DMS 273 treated with DMSO at 0.1 percent for 48 hours (cell line): ENCODE results near the gene EYS.

ENCODE experiments used
- DNase-seq: peaks from one replicate; lab custom pipeline; 2025; lab: John Stamatoyannopoulos, UW

Gene EYS

GRCh38 chr6:64721865-64722264 lies 985.2 kb downstream of the EYS start:
- DNase-seq = no peak

DNA sequence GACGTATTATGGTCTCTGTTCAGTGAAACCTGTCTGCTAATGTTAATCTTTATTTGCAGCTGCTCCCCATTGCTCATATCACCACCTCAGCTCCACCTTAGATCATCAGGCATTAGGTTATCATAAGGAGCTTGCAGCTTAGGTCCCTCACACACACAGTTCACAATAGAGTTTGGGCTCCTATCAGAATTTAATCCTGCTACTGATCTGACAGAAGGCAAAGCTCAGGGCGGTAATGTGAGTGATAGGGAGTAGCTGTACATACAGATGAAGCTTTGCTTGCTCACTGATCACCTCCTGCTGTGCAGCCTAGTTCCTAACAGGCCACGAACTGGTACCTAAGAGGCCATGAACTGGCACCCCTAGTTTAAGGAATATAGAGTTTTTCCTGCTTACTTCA lies 989.7 kb downstream of the EYS start:
- no peak for DNase-seq

DNA sequence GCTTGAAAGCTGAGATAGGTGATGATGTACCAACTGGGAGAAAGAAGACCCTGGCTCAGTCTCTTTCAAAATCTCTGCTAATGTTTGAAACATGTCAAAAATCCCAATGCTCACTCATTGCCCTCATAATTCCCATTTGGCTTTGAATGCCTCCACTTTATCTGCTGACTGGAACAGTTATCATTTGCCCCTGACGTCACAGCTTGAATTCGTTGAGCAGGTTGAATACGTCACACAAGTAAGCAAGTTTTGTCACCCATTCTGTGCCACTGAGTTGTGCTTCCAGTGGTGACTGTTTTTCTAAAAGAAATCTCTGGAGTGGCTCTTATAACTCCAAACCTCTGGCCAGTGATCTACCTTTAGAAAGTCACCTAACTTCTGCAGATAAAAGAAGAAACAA lies 991.4 kb downstream of the EYS start:
- no peak for DNase-seq

DNA sequence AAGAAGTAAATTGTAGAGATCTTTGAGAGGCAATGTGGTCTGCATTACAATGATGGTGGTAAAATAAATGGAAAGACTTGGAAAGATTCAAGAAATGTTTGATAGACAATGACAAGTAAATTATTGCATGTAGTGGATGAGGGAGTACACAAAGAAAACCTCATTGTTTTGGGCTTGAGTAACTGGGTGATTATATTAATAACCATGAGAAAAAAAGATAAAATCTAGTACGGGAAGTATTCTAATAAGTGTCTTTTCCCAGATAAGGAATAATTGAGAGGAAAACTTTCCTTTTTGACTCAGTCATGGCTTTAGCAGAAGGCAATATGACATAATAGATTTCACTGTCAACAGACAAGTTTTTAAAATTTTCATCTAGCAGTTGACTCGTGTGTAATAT lies 993.0 kb downstream of the EYS start:
- DNase-seq = no peak

DNA sequence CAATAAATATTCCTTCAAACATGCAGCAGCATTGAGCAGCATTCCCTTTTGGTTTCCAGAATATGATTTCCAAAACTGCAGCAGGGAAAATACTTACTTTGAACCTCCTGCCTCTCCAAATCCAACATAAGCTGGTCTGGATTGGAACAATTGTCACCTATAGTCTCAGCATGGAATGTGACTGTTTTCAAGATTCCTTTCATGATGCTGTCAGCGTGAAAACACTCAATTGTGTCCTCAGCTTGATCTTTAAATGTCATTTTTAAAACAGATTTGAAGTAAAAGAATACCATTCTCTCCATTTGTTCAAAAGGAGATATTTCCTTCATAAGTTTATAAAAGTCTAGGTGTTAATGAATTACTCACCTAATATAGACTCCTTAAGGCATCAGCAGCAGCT lies 993.9 kb downstream of the EYS start:
- DNase-seq = no peak

- DNase-seq = no peak
These were observed 994.4 kb downstream of the EYS start for GRCh38 chr6:64712606-64713005.

DNA sequence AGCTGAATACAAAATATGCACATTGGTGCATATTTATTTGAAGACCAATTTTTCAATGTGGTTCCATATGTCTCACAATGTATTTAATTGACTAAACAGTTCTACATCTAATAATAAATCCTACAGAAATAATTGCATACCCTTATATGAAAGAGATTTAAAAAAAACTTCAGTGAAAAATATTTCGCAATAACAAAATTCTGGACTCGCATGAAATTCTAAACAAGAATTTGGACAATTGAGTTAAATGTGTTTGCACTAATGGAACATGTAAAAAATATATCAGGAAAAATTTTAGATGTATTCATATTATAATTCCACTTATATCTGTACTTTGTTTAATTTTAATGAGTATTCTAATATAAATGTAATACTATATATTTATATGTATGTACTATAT lies 1003.1 kb downstream of the EYS start:
- no peak for DNase-seq

GRCh38 chr6:64696053-64696452 lies 1011.0 kb downstream of the EYS start:
- no peak for DNase-seq

DNA sequence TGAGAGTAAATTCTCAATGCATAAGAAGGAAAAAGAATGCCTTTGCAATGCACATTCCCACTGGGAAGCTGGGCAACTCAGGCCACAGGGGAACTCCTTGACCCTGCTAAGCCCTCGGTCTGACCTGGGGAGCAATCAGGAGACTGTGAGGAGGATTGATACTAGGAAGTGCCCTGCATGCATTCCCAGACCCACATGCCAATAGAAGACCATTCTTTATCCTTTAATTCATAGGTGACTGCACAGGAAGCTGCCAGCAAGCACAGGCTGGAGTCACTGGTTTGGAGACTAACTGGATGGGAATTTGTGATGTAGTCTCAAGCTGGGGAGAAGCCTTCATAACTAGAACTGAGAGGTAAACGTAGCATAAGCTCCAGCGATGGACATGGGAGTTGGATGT lies 1012.7 kb downstream of the EYS start:
- DNase-seq = no peak

GRCh38 chr6:64691064-64691463 lies 1016.0 kb downstream of the EYS start:
- no peak for DNase-seq

DNA sequence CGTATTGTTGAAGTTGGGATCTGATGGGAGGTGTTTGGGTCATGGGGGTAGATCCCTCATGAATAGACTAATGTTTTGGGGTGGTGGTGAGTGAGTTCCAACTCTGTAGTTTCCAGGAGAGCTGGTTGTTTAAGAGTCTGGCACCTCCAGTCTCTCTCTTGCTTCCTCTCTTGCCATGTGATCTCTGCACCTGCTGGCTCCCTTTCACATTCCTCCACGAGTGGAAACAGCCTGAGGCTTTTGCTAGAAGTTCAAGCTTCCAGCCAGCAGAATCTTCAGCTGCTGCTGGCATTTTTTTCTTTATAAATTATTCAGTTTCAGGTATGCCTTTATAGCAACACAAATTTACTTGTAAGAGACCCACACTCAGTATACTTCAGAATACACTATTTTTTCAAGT lies 1021.6 kb downstream of the EYS start:
- DNase-seq = no peak

DNA sequence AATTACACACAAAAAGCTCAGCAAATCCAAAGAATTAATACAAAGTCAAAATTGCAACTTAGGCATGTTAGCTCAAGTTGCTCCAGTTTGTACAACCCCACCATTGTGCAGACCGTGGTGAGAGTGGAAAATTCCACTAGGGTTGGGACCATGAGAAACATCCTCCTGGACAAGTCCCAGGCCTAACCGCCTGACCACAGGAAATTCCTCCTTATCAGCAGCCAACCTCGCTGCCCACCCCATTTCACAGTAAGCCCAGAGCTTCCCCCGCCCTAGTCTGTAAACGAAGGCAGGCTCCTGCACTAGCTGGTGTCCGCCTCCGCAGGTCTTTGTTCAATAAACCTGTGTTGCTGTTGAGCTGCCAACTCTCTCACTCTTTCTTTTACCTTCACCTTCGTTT lies 1023.3 kb downstream of the EYS start:
- no peak for DNase-seq

- no peak for DNase-seq
These were observed 1025.4 kb downstream of the EYS start for GRCh38 chr6:64681416-64682160.

DNA sequence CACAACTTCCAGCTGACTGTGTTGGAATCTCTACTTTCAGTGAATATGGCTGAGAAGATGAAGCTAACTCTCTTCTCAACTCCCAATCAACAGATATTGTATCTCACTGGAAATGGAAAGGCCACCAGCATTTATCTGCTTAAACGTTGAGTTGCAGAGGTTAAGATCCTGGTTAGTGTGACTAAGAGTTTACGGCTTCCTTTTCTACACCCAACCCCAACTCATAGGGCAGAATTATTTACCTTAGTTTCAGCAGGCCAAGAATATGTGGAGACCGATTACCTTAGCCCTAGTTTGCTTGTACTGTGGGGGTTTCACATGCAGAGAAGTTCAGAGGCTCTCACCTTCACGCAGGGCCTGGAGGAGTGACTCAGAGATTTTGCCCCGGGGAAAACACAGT lies 1026.6 kb downstream of the EYS start:
- DNase-seq = no peak

DNA sequence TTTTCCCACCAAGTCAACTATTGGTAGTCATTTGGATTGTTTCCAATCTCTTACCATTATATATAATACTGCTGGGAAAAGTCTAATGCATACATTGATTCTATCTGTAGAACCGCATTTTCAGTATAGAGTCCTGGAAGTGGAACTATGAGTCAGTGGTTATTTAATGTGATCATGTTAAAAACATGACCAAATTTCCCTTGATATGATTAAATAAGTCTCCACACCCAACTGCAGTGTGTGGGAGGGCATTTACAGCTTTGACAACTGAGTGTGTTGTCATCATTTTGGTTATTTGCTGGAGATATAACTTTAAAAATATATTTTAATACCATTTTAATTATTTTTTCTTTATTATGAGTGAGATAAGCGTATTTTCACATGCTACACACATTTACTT lies 1027.6 kb downstream of the EYS start:
- DNase-seq = no peak

DNA sequence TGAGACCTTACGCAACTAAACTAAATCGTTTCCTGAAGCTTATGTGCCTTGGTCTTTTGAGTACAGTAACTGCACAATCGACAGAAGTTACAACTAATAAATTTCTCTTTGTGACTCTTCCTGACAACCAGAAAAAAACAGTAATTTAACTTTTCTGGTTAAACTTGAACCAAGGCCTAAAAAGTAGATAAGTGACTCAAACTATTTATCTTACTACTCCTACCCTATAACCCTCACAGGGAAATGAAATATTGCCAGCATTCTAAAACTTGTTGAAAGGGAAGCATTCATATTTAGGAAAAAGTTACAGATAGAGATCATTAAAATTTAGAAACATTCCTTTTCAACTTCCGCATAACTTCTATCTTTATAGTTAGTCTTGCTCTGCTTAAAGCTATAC lies 1034.4 kb downstream of the EYS start:
- no peak for DNase-seq

DNA sequence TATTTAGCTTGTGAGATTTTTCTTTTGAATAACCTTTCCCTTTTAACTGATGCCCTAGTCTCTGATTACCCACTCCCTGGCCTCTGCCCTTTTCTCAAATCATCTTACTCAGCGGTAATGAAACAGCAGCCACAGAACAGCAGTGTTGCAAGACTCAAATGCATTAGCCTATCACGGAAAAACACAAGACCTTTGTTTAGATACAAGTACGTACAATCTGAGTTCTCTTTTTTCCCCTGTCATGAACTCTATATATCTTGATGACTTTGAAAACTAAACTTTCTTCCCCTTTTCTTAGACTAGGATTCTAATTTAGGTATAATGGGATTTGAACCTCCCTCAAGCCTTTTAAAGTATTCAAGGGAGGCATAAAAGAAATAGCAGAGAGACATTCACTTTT lies 1034.9 kb downstream of the EYS start:
- DNase-seq = no peak

DNA sequence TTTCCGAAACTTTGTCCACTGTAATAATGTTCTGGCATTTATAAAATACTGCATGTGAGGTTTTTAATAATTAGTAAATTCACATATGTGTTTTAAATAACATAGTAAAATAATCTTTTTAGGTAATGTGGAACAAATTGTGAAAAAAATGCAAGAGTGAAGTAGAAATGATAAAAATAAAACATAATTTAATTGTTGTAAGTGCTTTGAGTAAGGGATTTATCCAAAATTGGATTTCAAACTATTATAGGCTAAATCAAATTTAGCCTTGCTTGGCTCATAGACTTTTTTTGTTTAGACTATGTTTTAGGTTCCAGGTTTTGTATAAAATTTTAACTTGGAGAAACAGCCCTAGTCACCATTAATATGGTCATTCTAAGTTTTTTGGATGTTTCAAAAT lies 1041.9 kb downstream of the EYS start:
- no peak for DNase-seq

GRCh38 chr6:64664480-64664879 lies 1042.5 kb downstream of the EYS start:
- no peak for DNase-seq

DNA sequence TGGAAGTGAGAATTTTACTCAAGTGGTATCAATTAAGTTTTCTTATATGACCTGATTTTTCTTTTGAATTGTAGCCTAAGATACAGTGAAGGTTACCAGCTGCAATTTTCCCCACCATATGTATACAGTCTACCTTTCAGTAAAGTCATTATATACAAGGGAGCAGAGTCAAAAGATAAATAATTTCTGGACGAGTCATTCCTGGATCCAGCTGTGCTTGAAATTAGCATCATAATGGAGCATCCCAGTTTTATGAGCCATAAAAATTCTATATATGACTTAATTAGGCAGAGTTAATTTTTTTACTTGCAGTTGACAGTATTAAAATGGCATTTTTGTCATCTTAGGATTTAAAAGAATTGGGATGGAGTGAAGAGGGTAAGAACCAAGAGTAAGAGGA lies 1063.0 kb downstream of the EYS start:
- DNase-seq = no peak

DNA sequence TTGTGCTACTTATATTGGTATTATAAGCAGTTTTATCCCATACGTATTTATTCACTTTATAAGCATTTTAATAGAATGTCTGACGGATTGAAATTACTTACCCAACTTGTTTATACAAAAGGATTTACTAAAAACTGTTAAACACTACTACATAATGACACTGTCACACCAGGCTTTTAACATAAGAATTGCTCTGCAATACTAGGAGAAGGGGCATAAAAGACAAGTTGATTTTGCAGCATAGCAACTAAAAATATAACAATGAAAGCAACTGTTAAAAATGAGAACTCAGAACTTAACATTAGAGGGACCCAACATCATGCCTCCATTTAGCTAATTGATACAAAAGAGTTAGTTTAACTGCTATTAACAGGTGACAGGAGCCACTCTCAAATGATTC lies 1076.1 kb downstream of the EYS start:
- no peak for DNase-seq

- no peak for DNase-seq
These were observed 1084.1 kb downstream of the EYS start for GRCh38 chr6:64622944-64623343.

GRCh38 chr6:64602993-64603392 lies 1104.0 kb downstream of the EYS start:
- no peak for DNase-seq

GRCh38 chr6:64591676-64592036 lies 1115.4 kb downstream of the EYS start:
- no peak for DNase-seq
